Stimulated activated naive CD4-positive, alpha-beta T cell (primary cell): ENCODE data around the gene KCNIP4.
"Not testable (repeated sequence)": the region's sequence is repeated elsewhere in the genome, so short reads cannot be mapped to it uniquely, and the experiment has no call there.

Source experiments
- DNase-seq, 6 experiments: peaks; one replicate each; lab custom pipeline; 2025; lab: John Stamatoyannopoulos, UW

Gene KCNIP4

DNA sequence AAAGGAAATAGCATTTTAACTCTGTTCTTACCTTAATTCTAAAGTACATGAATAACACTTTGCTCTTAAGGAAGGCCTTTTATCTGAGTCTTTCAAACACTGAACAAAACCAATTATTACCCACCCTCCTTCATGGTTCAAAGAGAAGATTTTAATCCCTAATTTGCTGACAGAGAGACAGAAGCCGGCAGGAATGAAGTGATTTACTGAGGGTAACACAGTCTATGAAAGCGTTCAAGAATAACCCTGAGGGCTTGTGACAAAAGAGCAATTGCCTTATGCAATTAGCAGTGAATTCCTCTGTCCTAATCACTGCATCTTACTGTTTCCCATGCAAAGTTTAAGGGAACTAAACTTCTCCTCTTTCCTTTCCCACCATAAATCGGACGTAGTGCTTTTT lies 1104.3 kb downstream of the KCNIP4 start:
- DNase-seq: no peak

DNA sequence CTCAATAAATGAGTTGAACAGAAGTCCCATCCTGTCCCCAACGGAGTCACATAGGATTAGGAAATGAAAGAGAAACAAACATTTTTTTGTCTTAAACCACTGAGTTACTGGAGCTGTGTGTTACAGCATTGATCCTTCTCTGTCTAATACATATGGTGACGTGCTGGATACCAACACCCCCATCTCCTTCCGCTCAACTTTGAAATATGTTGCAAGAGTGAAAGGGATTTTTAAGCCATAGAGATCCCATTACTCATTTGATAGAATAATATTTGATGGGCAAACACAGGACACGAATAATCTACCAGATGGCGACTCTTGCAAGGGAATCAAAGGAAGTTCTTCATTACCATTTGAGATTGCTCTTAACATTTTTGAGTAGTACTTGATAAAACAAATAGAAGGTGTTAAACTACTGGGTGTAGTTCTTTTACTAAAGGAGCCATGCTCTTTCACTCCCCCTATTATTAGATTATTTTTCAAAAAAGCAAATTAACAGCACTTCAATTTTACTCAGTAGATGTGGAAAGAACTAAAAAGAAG lies 1107.9 kb downstream of the KCNIP4 start:
- no peak for DNase-seq

DNA sequence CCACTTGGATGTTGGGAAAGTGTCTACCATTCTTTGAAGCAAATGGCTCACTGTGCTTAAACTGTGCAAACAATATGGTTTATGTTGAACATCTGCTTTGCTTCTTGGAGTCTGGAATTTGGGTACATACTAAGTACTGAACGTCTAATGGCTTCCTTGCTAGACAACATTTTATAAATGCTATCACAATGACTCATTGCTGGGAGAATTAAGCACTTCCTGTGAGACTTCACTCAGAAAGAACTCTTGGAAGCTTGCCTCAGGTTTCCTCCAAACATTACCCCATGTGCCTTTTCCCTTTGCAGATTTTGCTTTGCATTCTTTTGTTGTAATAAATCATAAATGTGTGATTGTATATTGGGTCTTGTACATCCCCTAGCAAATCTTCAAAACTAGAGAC lies 1108.6 kb downstream of the KCNIP4 start:
- no peak for DNase-seq

DNA sequence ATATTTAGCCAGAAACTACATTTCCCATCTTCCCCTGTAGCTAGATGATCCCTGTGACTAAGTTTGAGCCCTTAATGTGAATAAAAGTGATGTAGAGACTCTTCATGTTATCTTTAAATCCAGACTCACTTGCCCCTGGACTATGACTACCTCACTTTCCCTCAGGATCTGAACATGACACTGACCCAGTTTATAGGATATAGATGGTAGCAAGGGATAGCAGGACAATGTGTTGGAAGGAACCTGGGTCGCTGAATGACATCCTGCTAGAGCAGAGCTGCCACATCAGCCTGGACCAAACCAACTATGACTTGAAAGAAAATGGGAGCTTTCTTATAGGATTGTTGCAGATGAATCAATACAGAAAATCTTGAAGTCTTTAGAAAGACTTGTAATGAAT lies 1110.1 kb downstream of the KCNIP4 start:
- no peak for DNase-seq

DNA sequence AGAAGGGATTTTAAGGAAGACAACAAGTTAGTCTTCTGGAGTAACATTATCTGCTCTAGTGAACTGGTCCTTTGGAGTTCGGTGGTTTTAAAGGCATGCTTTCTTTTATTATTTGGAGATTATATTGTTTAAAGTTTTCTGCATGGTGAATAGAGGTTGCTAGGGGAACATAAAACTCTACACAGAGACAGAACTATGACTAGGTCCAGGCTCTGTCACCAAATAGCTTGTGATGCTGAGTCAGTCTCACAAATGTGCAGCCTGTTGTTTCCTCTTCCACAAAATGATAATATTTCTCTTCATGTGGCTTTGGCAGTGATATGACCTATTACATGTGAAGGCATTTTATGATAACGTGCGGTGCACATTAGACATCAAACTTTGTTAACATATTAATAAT lies 1115.7 kb downstream of the KCNIP4 start:
- DNase-seq: no peak

DNA sequence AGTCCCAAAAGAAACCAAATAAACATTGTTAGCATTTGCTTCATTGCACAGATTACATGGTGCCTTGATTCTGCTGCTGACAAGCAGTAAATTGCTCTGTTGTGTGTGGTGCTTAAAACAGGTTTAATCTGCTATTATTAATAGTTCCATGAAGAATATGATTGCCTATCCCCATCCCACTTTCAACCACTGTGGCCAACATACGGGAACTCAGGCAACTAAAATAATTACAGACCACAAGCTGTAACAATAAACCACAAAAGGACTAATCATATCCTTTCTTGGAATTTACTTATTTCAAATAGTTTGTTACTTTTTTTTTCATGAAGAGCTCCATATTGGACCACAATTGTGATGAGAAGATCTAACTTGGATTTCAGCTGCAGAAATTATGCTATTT lies 1116.8 kb downstream of the KCNIP4 start:
- no peak for DNase-seq

DNA sequence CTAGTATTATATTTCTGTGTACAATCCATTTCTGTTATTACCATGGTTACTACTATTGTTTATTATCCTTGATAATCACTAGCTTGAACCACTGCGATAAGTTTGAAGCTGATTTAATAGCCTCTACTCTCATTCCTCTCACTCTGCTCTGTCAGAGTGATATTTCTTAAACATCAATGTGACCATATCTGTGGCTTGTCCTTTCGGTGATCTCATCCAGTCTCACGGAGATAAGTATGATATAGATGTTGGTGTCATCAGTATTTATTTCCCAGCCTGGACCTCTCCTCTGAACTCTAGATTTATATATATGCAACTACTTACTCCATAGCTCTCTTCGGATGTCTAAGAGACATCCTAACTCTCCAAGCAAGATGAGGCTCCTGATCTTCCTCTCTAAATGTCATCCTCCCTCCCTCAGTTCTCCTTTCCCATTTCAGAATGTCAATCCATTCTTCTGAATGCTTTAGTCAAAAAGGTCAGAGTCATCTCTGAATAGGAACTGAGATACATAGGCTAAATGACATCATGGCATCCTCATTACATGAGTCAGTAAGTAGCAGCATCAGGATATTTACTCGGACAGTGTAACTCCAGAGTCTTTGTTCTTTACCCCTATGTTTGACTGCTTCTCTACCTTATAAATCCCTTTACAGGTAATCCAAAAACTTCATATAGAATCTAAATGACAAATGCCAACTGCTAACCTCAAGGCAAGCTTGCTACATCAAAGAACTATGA lies 1118.8 kb downstream of the KCNIP4 start:
- DNase-seq: no peak

DNA sequence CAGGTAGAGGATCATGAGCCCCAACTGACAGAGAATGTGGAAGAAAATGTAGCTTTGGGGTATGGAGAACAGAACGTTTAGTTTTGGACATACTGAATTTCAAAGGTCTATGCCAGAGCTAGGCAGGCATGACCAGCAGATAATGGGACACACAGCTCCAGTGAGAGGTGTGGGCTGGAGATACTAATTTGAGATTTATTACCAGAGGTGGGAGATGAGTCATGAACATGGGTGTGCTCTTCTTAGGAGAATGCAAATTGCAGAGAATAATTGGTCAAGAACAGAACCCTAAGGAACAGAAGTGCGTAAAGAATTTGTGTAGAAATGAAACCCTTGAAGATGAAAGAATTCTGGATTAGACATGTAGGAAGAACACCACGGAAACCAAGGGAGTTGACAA lies 1123.1 kb downstream of the KCNIP4 start:
- DNase-seq: no peak

DNA sequence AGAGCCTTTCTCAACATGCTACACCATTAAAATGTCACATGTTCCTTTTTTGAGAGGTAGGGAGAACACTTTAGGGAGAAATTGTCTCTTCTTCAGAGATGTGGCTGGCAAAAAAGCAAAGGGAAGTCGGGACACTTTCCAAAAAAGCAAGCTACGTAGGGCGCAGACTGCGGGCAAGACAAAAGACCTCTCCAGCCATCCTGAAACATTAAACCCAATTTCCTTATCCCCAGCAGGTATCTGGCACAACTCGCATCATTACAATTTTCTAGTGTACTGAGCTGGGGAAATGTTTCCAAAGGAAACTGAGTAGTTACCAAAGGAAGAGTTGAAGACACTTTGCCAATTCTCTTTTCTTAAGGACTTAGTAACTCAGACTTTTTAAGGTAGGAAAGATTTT lies 1132.3 kb downstream of the KCNIP4 start:
- no peak for DNase-seq

DNA sequence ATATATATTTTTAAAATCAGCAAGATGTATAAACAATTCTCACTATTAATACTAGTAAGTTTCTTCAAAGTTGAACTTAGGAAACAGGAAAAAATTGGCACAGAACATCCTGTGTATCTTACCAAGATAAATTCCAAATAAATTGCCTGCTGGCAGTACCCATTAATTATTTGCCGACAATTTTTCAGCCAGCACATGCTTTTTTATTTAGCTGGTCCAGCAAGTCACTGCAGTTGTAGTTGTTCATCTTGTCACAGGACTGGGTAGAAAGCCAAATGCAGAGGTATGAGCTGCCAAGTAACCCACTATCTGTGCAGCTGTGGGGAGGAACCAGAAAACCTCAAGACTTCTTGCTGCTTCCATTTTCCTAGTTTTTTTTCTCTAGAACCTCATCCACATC lies 1134.9 kb downstream of the KCNIP4 start:
- no peak for DNase-seq

DNA sequence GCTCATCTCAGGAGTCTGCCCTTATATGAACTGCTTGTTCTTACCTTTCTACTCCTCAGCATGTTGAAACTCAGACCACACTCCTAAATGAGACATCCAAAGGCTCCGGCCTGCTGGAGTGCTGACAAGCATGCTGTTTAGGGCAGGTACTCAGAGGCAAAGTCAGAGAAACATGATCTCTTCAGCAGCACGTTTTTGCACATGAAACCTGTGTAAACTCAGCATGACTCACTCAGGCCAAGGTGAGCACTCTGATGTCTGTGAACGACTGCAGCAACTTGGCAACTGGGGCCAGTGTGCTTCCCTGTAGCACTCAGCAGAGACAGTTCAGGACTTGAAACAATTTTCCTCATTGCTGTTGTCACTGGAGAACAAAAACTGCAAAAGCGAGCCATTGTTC lies 1138.8 kb downstream of the KCNIP4 start:
- no peak for DNase-seq

DNA sequence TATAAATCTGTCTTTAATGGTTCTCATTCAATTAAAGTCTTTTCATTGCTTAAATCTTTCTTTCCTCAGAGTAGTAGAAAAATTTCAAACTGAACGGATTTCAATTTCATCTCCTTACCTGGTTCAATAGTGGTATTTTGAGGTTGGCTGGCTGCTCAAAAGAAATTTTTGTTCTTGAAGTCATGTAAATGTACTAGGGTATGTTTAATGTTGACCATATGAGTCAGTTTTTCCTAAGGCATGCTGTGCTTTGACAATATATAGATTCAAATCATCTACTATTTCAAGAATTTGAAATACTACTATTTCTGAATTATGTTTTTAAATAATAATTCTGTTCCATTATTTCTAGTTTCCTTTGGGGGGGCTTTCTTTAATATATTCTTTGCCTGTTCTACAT lies 1142.9 kb downstream of the KCNIP4 start:
- no peak for DNase-seq

DNA sequence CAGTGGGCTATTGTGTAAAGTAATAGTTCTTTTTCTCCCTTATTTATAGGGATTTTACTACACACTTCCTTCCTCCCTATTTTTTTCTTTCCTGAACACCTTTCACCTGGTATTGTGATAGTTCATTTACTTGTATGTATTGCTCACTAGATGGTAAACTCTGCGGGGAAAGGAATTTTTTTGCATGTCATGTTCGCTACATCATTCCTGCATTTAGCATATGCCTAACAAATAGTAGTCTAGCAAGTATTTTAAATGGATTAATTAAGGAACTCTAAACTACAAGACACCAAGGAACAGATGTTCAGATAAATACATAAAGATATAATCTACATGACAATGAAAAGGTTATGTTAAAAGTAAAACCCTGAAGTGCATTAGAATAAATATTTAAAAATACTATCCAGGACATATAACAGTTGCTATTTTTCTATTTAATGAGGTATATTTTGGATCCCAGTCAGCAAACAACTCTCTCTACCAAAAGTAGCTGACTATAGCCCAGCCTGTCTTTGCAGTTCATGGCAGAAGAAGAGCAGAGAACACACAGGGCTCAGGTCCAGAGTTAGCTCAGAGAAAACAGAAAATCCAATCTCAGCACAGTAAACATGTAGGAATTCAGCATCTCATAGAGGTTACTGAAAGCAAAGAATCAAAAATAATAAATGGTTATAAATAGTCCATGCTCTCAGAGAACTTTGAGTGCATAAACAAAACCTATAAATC lies 1160.5 kb downstream of the KCNIP4 start:
- no peak for DNase-seq

DNA sequence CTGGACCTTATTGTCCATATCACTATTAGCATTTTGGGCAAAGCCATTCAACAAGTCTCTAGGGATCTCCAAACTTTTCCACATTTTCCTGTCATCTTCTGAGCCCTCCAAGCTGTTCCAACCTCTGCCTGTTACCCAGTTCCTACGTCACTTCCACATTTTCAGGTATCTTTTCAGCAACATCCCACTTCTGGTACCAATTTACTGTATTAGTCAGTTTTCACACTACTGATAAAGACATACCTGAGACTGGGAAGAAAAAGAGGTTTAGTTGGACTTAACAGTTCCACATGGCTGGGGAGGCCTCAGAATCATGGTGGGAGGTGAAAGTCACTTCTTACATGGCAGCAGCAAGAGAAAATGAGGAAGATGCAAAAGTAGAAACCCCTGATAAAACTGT lies 1165.4 kb downstream of the KCNIP4 start:
- DNase-seq: not testable (repeated sequence)

DNA sequence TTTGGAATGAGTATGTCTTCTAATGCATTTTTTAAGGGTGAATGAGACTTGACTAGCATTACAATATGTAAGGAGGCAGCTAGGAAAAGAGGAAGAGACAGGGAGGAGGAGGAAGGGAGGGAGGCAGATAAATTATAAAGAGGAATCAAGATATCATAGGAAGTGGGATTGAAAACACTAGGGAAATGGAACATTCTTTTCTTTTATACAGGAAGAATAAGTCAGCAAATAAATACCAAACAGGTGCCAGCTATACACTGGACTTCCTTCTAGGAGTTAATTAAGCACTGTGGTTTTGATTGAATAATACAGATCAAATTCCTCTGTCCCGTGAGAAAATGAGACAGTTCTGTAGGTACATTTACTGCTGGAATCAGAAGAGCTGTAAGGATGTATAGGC lies 1169.7 kb downstream of the KCNIP4 start:
- DNase-seq: no peak

DNA sequence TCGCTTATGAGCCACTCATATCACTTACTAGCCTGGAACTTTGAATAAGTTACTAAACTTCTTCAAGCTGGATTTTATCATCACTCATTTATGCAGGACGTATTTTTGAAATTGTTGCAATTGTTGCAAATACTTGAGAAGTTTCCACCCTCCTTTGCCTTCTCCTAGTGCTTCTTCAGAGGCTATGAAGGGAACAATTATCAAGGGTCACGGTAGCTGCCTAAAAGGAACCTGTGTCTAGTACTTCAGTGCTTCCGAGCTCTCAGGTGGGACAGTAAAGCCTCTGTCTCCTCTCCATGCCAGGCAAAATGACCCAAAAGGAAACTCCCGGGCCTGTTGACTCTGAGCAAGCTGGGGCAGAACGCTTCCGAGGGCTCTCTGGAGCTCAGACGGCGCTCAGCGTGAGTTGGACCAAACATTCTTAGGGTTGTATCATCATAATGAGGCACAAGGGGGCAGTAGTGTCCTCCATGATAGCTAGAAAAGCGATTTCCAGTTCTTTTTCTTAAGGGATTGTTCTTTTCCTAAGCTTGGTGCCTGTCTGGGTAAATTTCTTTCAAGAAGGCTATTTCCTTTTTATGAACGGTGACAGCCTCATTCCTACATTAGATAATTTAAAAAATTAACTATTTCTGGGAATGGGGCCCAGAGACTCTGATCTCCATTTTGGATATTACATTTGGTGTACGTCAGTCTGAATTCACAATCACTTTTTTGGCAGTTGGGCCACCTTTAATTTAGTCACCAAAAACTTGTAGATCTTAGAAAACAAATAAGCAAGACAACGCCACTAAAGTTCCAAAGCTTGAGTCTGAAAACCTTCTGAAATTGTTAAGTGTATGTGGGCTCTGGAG lies 1175.2 kb downstream of the KCNIP4 start:
- peak in 1 of 6 experiments; percentile 12 for DNase-seq

DNA sequence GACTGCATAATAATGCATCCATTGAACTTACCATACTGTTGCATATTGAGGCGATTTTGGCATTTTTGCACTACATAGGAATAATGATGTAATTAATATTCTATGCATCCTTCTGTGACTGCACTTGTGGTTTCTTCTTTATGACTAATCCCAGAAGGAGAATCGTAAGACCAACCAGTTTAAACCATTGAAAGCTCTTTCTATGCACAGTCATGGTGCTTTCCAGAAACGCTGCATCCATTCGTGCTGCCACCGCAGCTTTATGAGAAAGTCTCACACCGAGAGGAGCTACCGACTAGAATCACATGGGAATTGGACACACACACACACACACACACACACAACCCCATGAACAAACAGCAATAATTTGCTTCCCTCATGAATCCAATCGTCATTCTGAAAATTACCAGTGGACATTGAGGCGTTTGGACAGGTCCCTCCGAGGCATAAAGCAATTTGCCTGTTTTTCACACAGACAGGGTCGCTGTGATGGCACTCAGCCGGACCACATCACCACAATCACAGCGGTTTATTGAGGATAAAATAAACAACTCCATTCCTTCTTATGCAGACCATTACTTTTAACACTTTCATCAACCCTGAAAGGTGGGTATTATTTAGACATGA lies 1184.1 kb downstream of the KCNIP4 start:
- no peak for DNase-seq

DNA sequence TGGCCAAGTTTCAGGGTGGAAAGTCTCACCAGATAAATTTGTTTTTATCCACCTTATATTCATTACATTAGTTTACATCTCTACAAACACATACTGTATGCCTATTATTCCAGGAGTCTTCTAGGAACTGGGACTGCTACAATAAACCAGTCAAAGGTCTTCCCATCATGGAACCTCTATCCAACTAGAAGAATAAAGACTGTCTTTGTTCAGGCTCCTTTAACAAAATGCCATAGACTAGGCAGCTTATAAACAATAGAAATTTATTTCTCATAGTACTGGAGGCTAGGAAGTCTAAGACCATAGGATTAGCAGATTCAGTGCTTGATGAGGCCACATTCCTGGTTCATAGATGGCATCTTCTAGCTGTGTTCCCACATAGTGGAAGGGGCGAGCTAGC lies 1186.7 kb downstream of the KCNIP4 start:
- no peak for DNase-seq

DNA sequence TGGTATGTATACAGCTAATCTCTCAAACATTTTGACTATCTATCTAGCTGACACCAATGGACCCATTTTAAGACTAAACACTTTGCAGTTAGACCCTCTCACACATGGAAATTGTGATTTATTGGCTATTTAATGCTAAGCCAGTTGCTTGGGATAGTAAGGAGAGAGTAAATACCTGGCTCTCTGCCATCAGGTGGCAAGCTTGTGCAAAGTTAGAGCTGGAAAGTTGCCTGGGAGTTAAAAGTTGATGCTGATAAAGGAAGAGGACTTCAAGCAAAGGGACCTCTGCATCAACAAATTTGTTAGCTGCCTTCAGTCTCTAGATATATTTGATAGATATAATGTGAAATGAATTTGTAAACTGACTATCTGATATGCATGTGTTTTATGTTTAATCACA lies 1187.2 kb downstream of the KCNIP4 start:
- DNase-seq: no peak

DNA sequence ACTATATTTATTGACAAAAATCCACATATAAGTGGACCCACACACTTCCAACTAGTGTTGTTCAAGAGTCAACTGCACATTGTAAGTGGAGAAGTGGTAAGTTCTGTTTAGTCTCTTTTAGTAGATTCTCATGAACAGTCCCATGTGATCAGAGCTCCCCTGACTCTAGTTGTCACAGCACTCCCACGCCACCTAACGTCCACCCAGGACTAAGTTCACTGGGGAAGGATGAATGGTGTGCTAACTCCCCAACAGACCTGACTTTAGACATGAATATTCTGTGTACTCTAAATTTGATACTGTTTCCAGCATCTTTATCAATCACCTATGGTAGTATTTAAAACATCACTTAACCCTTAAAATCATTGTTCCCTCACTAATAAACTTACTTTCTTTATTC lies 1188.5 kb downstream of the KCNIP4 start:
- DNase-seq: no peak

DNA sequence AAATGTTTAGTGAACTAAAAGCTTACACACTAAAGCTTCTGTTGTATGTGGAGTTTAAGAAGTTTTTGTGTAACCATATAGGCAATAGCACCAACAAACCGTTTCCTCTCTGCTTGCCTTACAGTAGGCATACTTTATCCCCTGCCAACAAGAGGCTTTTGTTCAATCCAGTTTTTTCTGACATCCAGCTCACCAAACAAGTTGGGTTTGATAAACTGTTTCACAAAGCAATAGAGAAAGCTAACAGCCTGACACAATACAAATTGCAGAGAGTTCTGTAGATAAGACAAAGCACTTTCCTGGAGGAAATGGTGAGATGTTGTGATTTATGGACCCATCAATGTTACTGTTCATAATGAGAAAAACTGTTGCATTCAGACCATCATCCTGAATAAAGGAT lies 1194.5 kb downstream of the KCNIP4 start:
- no peak for DNase-seq

DNA sequence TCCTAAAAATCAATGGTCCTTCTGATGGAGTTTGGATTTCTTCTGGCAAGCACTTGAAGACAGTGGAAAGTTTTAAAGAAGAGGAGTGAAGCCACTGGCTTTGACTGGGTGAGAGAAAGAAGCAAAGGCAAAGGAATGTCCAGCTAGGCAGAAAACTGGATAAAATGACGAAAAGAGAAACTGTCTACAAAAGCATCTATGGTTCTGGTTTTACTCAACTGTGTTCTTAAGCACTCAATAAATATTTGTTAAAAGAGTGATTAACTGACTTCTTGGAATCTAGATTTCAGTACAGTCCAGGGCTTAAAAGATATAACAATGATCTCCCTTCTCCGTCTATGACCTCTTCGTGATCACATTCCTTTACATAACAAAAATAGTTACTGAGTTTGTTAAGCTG lies 1195.9 kb downstream of the KCNIP4 start:
- DNase-seq: no peak
